ENCODE measurements around the gene MRPL34.

The MRPL34 gene

DNA sequence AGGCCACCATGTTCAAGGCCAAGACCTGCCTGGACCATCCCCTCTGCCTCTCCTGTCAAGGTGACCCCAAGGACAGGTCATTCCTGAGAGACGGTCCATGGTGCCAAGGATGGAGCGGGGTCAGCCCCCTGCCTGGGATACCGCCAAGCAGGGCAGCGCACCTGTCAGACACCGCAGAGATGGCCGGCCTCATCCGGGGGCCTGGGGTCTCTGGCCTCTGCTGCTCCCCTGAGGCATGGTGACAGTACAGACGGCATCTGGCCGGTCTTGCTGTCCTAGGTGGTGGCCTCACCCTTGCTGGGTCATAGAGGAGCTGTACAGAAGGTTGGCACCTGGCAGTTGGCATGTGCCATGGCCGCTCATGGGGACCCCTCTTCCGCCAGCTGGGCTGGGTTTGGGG lies 14.8 kb downstream of the MRPL34 start:
- Histone ChIP-seq H3K27ac (replicated peaks) (no peak overlapping the region), H3K4me3 (replicated peaks; ENCODE audit: insufficient read depth, low read length) (no peak overlapping the region), H3K27me3 (ENCODE audit: insufficient read depth, poor library complexity, severe bottlenecking) (no peaks in the 10 kb centered on the region)
- no peak for TF ChIP-seq GABPA (IDR thresholded peaks at IDR 0.05; ENCODE audit: low read depth)
- no peak for TF ChIP-seq POLR2AphosphoS5 (IDR thresholded peaks at IDR 0.05; ENCODE audit: low read depth)
- TF ChIP-seq, protein P1, sequence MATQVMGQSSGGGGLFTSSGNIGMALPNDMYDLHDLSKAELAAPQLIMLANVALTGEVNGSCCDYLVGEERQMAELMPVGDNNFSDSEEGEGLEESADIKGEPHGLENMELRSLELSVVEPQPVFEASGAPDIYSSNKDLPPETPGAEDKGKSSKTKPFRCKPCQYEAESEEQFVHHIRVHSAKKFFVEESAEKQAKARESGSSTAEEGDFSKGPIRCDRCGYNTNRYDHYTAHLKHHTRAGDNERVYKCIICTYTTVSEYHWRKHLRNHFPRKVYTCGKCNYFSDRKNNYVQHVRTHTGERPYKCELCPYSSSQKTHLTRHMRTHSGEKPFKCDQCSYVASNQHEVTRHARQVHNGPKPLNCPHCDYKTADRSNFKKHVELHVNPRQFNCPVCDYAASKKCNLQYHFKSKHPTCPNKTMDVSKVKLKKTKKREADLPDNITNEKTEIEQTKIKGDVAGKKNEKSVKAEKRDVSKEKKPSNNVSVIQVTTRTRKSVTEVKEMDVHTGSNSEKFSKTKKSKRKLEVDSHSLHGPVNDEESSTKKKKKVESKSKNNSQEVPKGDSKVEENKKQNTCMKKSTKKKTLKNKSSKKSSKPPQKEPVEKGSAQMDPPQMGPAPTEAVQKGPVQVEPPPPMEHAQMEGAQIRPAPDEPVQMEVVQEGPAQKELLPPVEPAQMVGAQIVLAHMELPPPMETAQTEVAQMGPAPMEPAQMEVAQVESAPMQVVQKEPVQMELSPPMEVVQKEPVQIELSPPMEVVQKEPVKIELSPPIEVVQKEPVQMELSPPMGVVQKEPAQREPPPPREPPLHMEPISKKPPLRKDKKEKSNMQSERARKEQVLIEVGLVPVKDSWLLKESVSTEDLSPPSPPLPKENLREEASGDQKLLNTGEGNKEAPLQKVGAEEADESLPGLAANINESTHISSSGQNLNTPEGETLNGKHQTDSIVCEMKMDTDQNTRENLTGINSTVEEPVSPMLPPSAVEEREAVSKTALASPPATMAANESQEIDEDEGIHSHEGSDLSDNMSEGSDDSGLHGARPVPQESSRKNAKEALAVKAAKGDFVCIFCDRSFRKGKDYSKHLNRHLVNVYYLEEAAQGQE (IDR thresholded peaks at IDR 0.05; ENCODE audit: insufficient replicate concordance, low read depth), result no peak
- TF ChIP-seq CTCF (IDR thresholded peaks at IDR 0.05; ENCODE audit: insufficient read depth, low read length), result no peak
- no peak for TF ChIP-seq SPI1 (IDR thresholded peaks at IDR 0.05; ENCODE audit: borderline replicate concordance, low read depth)
- DNase-seq (ENCODE audit: low read depth in 1 of 2, low spot score in 1 of 2), result no peak

GRCh38 chr19:17321655-17322489 lies 16.2 kb downstream of the MRPL34 start:
- TF ChIP-seq SPI1 (IDR thresholded peaks at IDR 0.05; ENCODE audit: borderline replicate concordance, low read depth) (no peak), GABPA (IDR thresholded peaks at IDR 0.05; ENCODE audit: low read depth) (no peak), CTCF (IDR thresholded peaks at IDR 0.05; ENCODE audit: insufficient read depth, low read length) (no peak), POLR2AphosphoS5 (IDR thresholded peaks at IDR 0.05; ENCODE audit: low read depth) (no peak)
- TF ChIP-seq, protein P1 (IDR thresholded peaks at IDR 0.05; ENCODE audit: insufficient replicate concordance, low read depth), result no peak
- no peak for DNase-seq (ENCODE audit: low read depth in 1 of 2, low spot score in 1 of 2)
- no peak overlapping the region for H3K27ac ChIP-seq (replicated peaks)

DNA sequence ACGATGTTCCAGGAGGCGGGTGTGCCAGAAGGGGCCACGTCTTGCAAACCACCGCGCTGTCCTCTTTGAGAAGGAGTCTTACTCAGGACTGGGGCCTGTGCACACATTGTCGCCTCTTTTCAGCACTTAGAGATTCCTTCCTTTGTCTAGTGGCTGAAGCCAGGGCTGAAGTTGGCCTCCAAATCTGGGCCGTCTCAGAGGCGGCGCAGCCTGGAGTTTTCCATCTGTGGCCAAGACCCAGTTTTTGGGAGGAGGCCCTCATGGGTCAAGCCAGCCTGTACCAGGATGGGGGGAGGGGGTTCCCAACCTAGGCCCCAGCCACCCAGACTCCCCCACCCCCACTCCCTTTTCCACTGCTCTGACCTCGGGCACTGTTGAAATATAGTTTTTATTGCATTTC lies 17.2 kb downstream of the MRPL34 start:
- no peak overlapping the region for H3K27ac ChIP-seq (replicated peaks)

More at GRCh38 chr19:17321655-17322489, 16.2 kb downstream of the MRPL34 start:
- Histone ChIP-seq H3K27me3 (ENCODE audit: insufficient read depth, poor library complexity, severe bottlenecking) (no peaks in the 10 kb centered on the region), H3K4me3 (replicated peaks; ENCODE audit: insufficient read depth, low read length) (no peak overlapping the region)

More for the DNA sequence above, 17.2 kb downstream of the MRPL34 start:
- H3K27me3 ChIP-seq (ENCODE audit: insufficient read depth, poor library complexity, severe bottlenecking), result no peaks in the 10 kb centered on the region
- H3K4me3 ChIP-seq (replicated peaks; ENCODE audit: insufficient read depth, low read length), result no peak overlapping the region
- TF ChIP-seq POLR2AphosphoS5 (IDR thresholded peaks at IDR 0.05; ENCODE audit: low read depth) (no peak), GABPA (IDR thresholded peaks at IDR 0.05; ENCODE audit: low read depth) (no peak), SPI1 (IDR thresholded peaks at IDR 0.05; ENCODE audit: borderline replicate concordance, low read depth) (no peak), CTCF (IDR thresholded peaks at IDR 0.05; ENCODE audit: insufficient read depth, low read length) (no peak)
- TF ChIP-seq, protein P1 (IDR thresholded peaks at IDR 0.05; ENCODE audit: insufficient replicate concordance, low read depth), result no peak
- no peak for DNase-seq (ENCODE audit: low read depth in 1 of 2, low spot score in 1 of 2)
